B cell (primary cell): ENCODE results near the gene RORB. TPM values are rescaled to one million over a fixed set of nuclear protein-coding genes. Genes with fewer than 3 reads are reported as not detected.
A peak's percentile ranks its signal among the peaks of the same experiment; 100 is the strongest.

Experiments
- ATAC-seq: fragments of 200-7000 bp; cut with Tn5 transposase; one replicate; pipeline ENCODE4 v1.10.0; 2021; ENCODE audit warnings: low read depth, mild to moderate bottlenecking, moderate number of reproducible peaks, moderate library complexity
- CTCF ChIA-PET: fragments of 350-600 bp; sonication (Branson Sonifier 250); formaldehyde crosslinking; loops from one replicate; lab custom pipeline; 2021; ENCODE audit warnings: antibody characterized with exemption, inconsistent platforms; lab: Charles Lee
- POLR2A ChIA-PET: fragments of 350-600 bp; sonication (Branson Sonifier 250); formaldehyde crosslinking; loops from one replicate; lab custom pipeline; 2021; ENCODE audit warnings: antibody characterized with exemption; lab: Charles Lee
- DNase-seq: peaks from one replicate; pipeline ENCODE4 v3.0.0; 2013
- H2AFZ ChIP-seq: 2 replicates; pipeline ENCODE4 v1.6.1; 2012; ENCODE audit warnings: mild to moderate bottlenecking, low read depth, low read length; ENCODE audit not compliant: insufficient read depth, poor library complexity, severe bottlenecking
- H3K27ac ChIP-seq, 2 donors: 1 replicate in 1 of 2; 2 replicates in 1 of 2; pipeline ENCODE4 v1.5.1; 2012 to 2013; ENCODE audit warnings: low read length in 2 of 2, mild to moderate bottlenecking in 2 of 2, moderate library complexity in 1 of 2
- H3K27me3 ChIP-seq, 4 experiments: fragments of 200-600 bp in 1 of 4; sonication (generic) in 1 of 4; replicated peaks in 1 of 4; 1 replicate in 2 of 4; 2 replicates in 2 of 4; pipeline versions ENCODE4 v1.6.1 to v1.7.0; 2013 to 2016; ENCODE audit warnings: low read length in 3 of 4, mild to moderate bottlenecking in 2 of 4, mixed read lengths in 1 of 4, moderate library complexity in 1 of 4; ENCODE audit not compliant: insufficient read depth in 4 of 4, control insufficient read depth in 3 of 4; ENCODE audit errors: control extremely low read depth in 1 of 4
- H3K36me3 ChIP-seq, 2 experiments: replicated peaks in 1 of 2; 1 replicate in 1 of 2; 2 replicates in 1 of 2; pipeline versions ENCODE4 v1.6.1 to v1.7.1; 2013; ENCODE audit warnings: low read length in 1 of 2; ENCODE audit not compliant: insufficient read depth in 2 of 2, control insufficient read depth in 1 of 2; ENCODE audit errors: control extremely low read depth in 1 of 2, extremely low read depth in 1 of 2
- H3K4me1 ChIP-seq, 2 donors: fragments of 200-600 bp in 1 of 2; sonication (generic) in 1 of 2; 1 replicate in 1 of 2; 2 replicates in 1 of 2; pipeline versions ENCODE4 v1.5.1 to v1.6.1; 2013 to 2017; ENCODE audit warnings: low read length in 2 of 2; ENCODE audit not compliant: control insufficient read depth in 2 of 2, insufficient read depth in 2 of 2
- H3K4me2 ChIP-seq: replicated peaks from 2 replicates; pipeline ENCODE3; 2012; ENCODE audit warnings: mild to moderate bottlenecking, low read depth, low read length; ENCODE audit not compliant: poor library complexity, severe bottlenecking
- H3K4me3 ChIP-seq, 5 experiments: fragments of 200-600 bp in 1 of 5; sonication (generic) in 1 of 5; 1 replicate in 3 of 5; 2 replicates in 2 of 5; pipeline versions ENCODE4 v1.5.1 to v1.7.0; 2011 to 2016; ENCODE audit warnings: low read length in 4 of 5, mild to moderate bottlenecking in 4 of 5, low read depth in 2 of 5, control low read depth in 1 of 5, moderate library complexity in 1 of 5; ENCODE audit not compliant: insufficient read depth in 1 of 5; ENCODE audit errors: control extremely low read depth in 1 of 5, extremely low read depth in 1 of 5
- H3K79me2 ChIP-seq: fragments of 200-600 bp; sonication (generic); one replicate; pipeline ENCODE4 v1.6.0; 2016; ENCODE audit warnings: low read length; ENCODE audit not compliant: control insufficient read depth, insufficient read depth
- H3K9ac ChIP-seq: fragments of 200-600 bp; sonication (generic); 2 replicates; pipeline ENCODE4 v1.6.1; 2017; ENCODE audit warnings: mild to moderate bottlenecking, low read length, moderate library complexity
- H3K9me3 ChIP-seq, 3 donors: one replicate each; pipeline versions ENCODE4 v1.6.1 to v1.7.1; 2013; ENCODE audit warnings: low read length in 2 of 3; ENCODE audit not compliant: control insufficient read depth in 2 of 3, insufficient read depth in 1 of 3; ENCODE audit errors: control extremely low read depth in 1 of 3
- H4K20me1 ChIP-seq: 2 replicates; pipeline ENCODE4 v1.6.0; 2012; ENCODE audit warnings: mild to moderate bottlenecking, low read length; ENCODE audit not compliant: insufficient read depth, control insufficient read depth, poor library complexity, severe bottlenecking
- H3K27ac Mint-ChIP-seq: one replicate; pipeline ENCODE4 v1.8.0; 2021; ENCODE audit warnings: mixed read lengths
- H3K27me3 Mint-ChIP-seq: one replicate; pipeline ENCODE4 v1.8.0; 2021; ENCODE audit warnings: mixed read lengths
- H3K4me1 Mint-ChIP-seq: one replicate; pipeline ENCODE4 v1.8.0; 2021; ENCODE audit warnings: mixed read lengths
- H3K4me3 Mint-ChIP-seq: one replicate; pipeline ENCODE4 v1.8.0; 2021; ENCODE audit warnings: mixed read lengths
- H3K9me3 Mint-ChIP-seq: one replicate; pipeline ENCODE4 v1.8.0; 2022; ENCODE audit warnings: mixed read lengths; ENCODE audit not compliant: insufficient read depth
- CTCF ChIP-seq: fragments of 200-600 bp; IDR thresholded peaks from one replicate; pipeline ENCODE4 v1.8.0; 2022; ENCODE audit warnings: antibody characterized with exemption, mild to moderate bottlenecking
- EZH2 ChIP-seq: IDR thresholded peaks from 2 replicates; pipeline ENCODE4 v1.6.1; 2012; ENCODE audit warnings: borderline replicate concordance, low read depth, mild to moderate bottlenecking, moderate library complexity, low read length; ENCODE audit not compliant: insufficient read depth, poor library complexity, severe bottlenecking
- WGBS: methylation state at CpG from one replicate; pipeline ENCODE4 v1.1.5; 2013; ENCODE audit warnings: missing lambda C conversion rate; ENCODE audit not compliant: insufficient coverage; 5-methylcytosine and 5-hydroxymethylcytosine counted together
- intact Hi-C: fragments of 100-400 bp; cut with micrococcal nuclease; formaldehyde crosslinking; loops from one replicate; pipeline ENCODE4 v1.10.0; 2022
- polyA plus RNA-seq: library from polyadenylated mRNA; depleted of rRNA; stranded (reverse); fragments of >200 nt; gene quantifications from 2 replicates; pipeline ENCODE4 v1.2.3, GENCODE V29; 2012
- total RNA-seq, 2 donors: library from RNA; stranded (reverse); fragments of 120-200 nt in 1 of 2; gene quantifications; 1 replicate in 1 of 2; 2 replicates in 1 of 2; pipeline versions ENCODE4 v1.2.3 to v1.2.4, GENCODE V29; 2013 to 2022

RORB gene
- total and polyA plus RNA-seq, 2 donors (not counting 1 experiment from before 2014, with no cell fraction given) = 0.01 TPM; not detected in 1

- Histone ChIP-seq H3K9ac (no peak overlapping the region), H4K20me1 (no peaks in the 10 kb centered on the region), H3K27me3 (no peaks in the 10 kb centered on the region), H3K27ac (no peak overlapping the region), H3K36me3 (no peaks in the 10 kb centered on the region), H2AFZ (peak overlapping the region; percentile 52), H3K9me3 (no peaks in the 10 kb centered on the region), H3K4me3 (no peak overlapping the region), H3K4me1 (peaks cover 12 to 13% of the 10 kb centered on the region in 2 donors), H3K4me2 (no peak overlapping the region), H3K79me2 (no peaks in the 10 kb centered on the region)
- ChIA-PET CTCF (interaction anchor here (0.9 kb wide), 1 partner anchor 87 kb away, joined by 3 read pairs; no protein-coding TSS in a partner anchor), POLR2A (no interaction called here)
- intact Hi-C loops = no loop called here
- no peak for ATAC-seq
- Mint-ChIP-seq H3K4me3 (no peak overlapping the region), H3K27ac (no peak overlapping the region), H3K4me1 (peaks cover 18% of the 10 kb centered on the region), H3K27me3 (no peaks in the 10 kb centered on the region), H3K9me3 (no peaks in the 10 kb centered on the region)
- DNase-seq = no peak
- WGBS = no CpG with 5 or more reads among the region's 3 CpGs
- no peak for TF ChIP-seq EZH2
- TF ChIP-seq CTCF = no peak
Observed at GRCh38 chr9:74556685-74557084, 59.5 kb downstream of the RORB start.

GRCh38 chr9:74557571-74557970 is 60.4 kb downstream of the RORB start:
- Histone ChIP-seq H3K27me3 (no peaks in the 10 kb centered on the region), H2AFZ (peak overlapping the region; percentile 52), H3K9me3 (no peaks in the 10 kb centered on the region), H4K20me1 (no peaks in the 10 kb centered on the region), H3K36me3 (no peaks in the 10 kb centered on the region), H3K4me3 (no peak overlapping the region), H3K4me1 (peaks cover 12 to 13% of the 10 kb centered on the region in 2 donors), H3K27ac (peak overlapping the region in 1 of 2 donors; percentile 18), H3K4me2 (peak overlapping the region; percentile 53), H3K79me2 (no peaks in the 10 kb centered on the region), H3K9ac (no peak overlapping the region)
- ATAC-seq (no peak), DNase-seq (peak; percentile 20)
- ChIA-PET CTCF (interaction anchor here (0.9 to 2.2 kb wide), 2 partner anchors 9 to 86 kb away, joined by 3 to 5 read pairs; no protein-coding TSS in a partner anchor), POLR2A (no interaction called here)
- TF ChIP-seq CTCF (no peak), EZH2 (no peak)
- H3K27ac Mint-ChIP-seq = no peak overlapping the region
- no peaks in the 10 kb centered on the region for H3K27me3 Mint-ChIP-seq
- H3K4me1 Mint-ChIP-seq = peaks cover 18% of the 10 kb centered on the region
- no CpG with 5 or more reads among the region's 5 CpGs for WGBS
- H3K4me3 Mint-ChIP-seq = peak overlapping the region; percentile 33
- H3K9me3 Mint-ChIP-seq = no peaks in the 10 kb centered on the region
- intact Hi-C loops = no loop called here
